Sigmoid colon (tissue), 4 donors: ENCODE results near the gene LEKR1.

Source experiments
- CTCF ChIP-seq, 4 experiments: fragments of 450-650 bp in 3 of 4; fragments of 200-600 bp in 1 of 4; IDR thresholded peaks; one replicate each; pipeline ENCODE4 v1.5.1; 2016 to 2019; ENCODE audit warnings: antibody characterized with exemption in 4 of 4, mild to moderate bottlenecking in 3 of 4, moderate library complexity in 2 of 4
- EP300 ChIP-seq, 4 donors: sonication (generic); formaldehyde crosslinking; IDR thresholded peaks; one replicate each; pipeline ENCODE4 v1.6.1; 2017; ENCODE audit warnings: antibody characterized with exemption in 4 of 4
- POLR2A ChIP-seq, 2 donors: fragments of 450-650 bp; IDR thresholded peaks; one replicate each; pipeline ENCODE4 v1.6.1; 2016; ENCODE audit warnings: antibody characterized with exemption in 2 of 2, mild to moderate bottlenecking in 2 of 2, moderate library complexity in 2 of 2
- POLR2AphosphoS5 ChIP-seq, 4 donors: sonication (generic); formaldehyde crosslinking; IDR thresholded peaks; one replicate each; pipeline ENCODE4 v1.6.1; 2017; ENCODE audit warnings: antibody characterized with exemption in 4 of 4

- TF ChIP-seq CTCF (IDR thresholded peaks at IDR 0.05) (no peak), POLR2A (IDR thresholded peaks at IDR 0.05) (no peak), POLR2AphosphoS5 (IDR thresholded peaks at IDR 0.05) (no peak), EP300 (IDR thresholded peaks at IDR 0.05) (no peak)
Observed at GRCh38 chr3:157043771-157044170, 217.6 kb downstream of the LEKR1 start.
